ENCODE measurements around the gene NFIA.

Gene NFIA

DNA sequence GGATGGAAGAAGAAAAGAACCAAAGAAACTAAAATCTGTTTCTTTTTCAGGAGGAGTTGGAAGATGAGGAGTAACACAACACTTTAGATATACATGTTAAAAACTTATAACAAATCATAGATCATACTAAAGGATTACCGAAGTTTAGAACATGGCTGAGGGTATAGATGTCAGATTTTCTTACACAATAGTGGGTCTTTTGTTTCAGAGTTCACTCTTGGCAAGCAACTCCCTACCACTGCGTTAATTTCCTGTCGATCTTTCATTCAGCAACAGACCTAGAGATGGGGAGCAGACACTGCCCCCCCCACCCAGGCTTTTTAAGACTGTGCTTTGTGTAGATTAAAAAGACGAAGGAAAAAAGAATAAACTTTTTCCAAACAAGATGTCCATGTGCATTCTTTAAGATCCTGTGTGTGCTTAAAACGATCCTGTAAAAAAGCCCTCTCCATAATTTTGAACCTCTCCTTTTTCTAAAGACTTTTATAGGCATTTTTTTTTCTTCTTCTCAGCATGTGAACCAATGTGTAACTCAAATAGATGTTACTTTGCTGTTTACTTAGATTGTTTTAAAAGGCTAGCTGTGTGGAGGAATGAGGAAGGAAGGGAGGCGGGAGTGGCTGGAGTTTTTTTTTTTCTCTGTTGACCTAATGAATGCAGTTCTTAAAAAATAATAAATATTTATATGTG is 50.4 kb downstream of the NFIA start:
- no peak overlapping the region for H2AK5ac ChIP-seq (ENCODE audit: low read length)

DNA sequence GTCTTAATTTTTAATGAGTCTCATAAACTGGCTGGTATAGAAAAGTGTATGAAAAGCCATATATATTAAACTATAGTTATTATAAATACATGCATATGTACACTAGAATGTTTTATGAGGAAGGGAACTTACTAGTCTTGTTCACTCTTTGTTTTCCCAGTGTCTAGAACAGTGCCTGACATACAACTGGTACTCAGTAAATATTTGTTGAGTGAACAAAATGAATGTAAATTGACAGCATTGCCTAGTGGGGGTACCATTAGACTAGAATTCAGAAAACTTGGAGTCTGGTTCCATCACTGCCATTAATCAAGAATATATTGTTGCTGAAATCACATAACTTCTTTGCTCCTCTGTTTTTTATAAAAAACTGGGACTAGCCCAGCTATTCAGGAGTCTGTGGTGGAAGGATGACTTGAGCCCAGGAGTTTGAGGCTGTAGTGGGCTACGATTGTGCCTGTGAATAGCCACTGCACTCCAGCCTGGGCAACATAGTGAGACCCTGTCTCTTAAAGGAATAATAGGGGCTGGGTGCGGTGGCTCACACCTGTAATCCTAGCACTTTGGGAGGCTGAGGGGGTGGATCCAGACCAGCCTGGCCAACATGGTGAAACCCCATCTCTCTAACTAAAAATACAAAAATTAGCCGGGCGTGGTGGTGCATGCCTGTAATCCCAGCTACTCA is 51.1 kb downstream of the NFIA start:
- no peak overlapping the region for H4K91ac ChIP-seq (ENCODE audit: low read depth, low read length)
- no peak overlapping the region for H3K4me2 ChIP-seq (ENCODE audit: low read length)
- no peak overlapping the region for H2AK5ac ChIP-seq (ENCODE audit: low read length)
- H4K8ac ChIP-seq (ENCODE audit: low read depth, low read length), result no peak overlapping the region
- H3K36me3 ChIP-seq (ENCODE audit: control insufficient read depth in 1 of 2, insufficient read depth in 2 of 2, low read length in 2 of 2), result no peaks in the 10 kb centered on the region
- no CpG with 5 or more reads among the region's 4 CpGs for WGBS (ENCODE audit: extremely low coverage, insufficient coverage, insufficient read length)
- H3K27me3 ChIP-seq (ENCODE audit: insufficient read depth, low read length), result no peaks in the 10 kb centered on the region
- no peak overlapping the region for H2BK12ac ChIP-seq (ENCODE audit: low read length)
- H3K4me3 ChIP-seq (ENCODE audit: low read depth, low read length), result no peak overlapping the region
- no peak overlapping the region for H3K4ac ChIP-seq (ENCODE audit: low read depth, low read length)
- no peak overlapping the region for H4K12ac ChIP-seq (ENCODE audit: low read depth, low read length)
- H3K18ac ChIP-seq (ENCODE audit: low read length), result no peak overlapping the region
- H2BK5ac ChIP-seq (ENCODE audit: low read depth, low read length, poor library complexity), result no peak overlapping the region
- no peak overlapping the region for H2AFZ ChIP-seq (ENCODE audit: insufficient read depth, low read length, poor library complexity)
- H3K79me2 ChIP-seq (ENCODE audit: control insufficient read depth, insufficient read depth, low read length, poor library complexity), result no peaks in the 10 kb centered on the region
- no peak for DNase-seq
- H3K9me3 ChIP-seq (ENCODE audit: insufficient read depth, low read depth, low read length), result no peaks in the 10 kb centered on the region
- H3K9ac ChIP-seq (ENCODE audit: low read length), result no peak overlapping the region
- no peak overlapping the region for H3K27ac ChIP-seq (ENCODE audit: low read depth, low read length)
- no peaks in the 10 kb centered on the region for H3K4me1 ChIP-seq (ENCODE audit: control insufficient read depth in 1 of 2, insufficient read depth in 2 of 2, low read length in 2 of 2)
- H3K14ac ChIP-seq (ENCODE audit: low read length), result no peak overlapping the region
- H3K23ac ChIP-seq (ENCODE audit: low read length), result no peak overlapping the region
- H2BK120ac ChIP-seq (ENCODE audit: insufficient read depth, low read length, poor library complexity), result no peak overlapping the region
- no peaks in the 10 kb centered on the region for H3K79me1 ChIP-seq (ENCODE audit: low read length)

More for the DNA sequence above, 50.4 kb downstream of the NFIA start:
- no peak overlapping the region for H4K91ac ChIP-seq (ENCODE audit: low read depth, low read length)
- no peaks in the 10 kb centered on the region for H3K27me3 ChIP-seq (ENCODE audit: insufficient read depth, low read length)
- no peak overlapping the region for H3K9ac ChIP-seq (ENCODE audit: low read length)
- no peak overlapping the region for H3K18ac ChIP-seq (ENCODE audit: low read length)
- H3K79me2 ChIP-seq (ENCODE audit: control insufficient read depth, insufficient read depth, low read length, poor library complexity), result no peaks in the 10 kb centered on the region
- H3K4ac ChIP-seq (ENCODE audit: low read depth, low read length), result no peak overlapping the region
- H4K8ac ChIP-seq (ENCODE audit: low read depth, low read length), result no peak overlapping the region
- H3K14ac ChIP-seq (ENCODE audit: low read length), result no peak overlapping the region
- DNase-seq, result no peak
- no peak overlapping the region for H4K12ac ChIP-seq (ENCODE audit: low read depth, low read length)
- H3K23ac ChIP-seq (ENCODE audit: low read length), result no peak overlapping the region
- no peak overlapping the region for H3K4me2 ChIP-seq (ENCODE audit: low read length)
- H3K9me3 ChIP-seq (ENCODE audit: insufficient read depth, low read depth, low read length), result no peaks in the 10 kb centered on the region
- no peak overlapping the region for H2BK120ac ChIP-seq (ENCODE audit: insufficient read depth, low read length, poor library complexity)
- WGBS (ENCODE audit: extremely low coverage, insufficient coverage, insufficient read length), result no CpG with 5 or more reads among the region's 6 CpGs
- H2BK12ac ChIP-seq (ENCODE audit: low read length), result no peak overlapping the region
- no peaks in the 10 kb centered on the region for H3K4me1 ChIP-seq (ENCODE audit: control insufficient read depth in 1 of 2, insufficient read depth in 2 of 2, low read length in 2 of 2)
- no peak overlapping the region for H3K4me3 ChIP-seq (ENCODE audit: low read depth, low read length)
- H3K79me1 ChIP-seq (ENCODE audit: low read length), result no peaks in the 10 kb centered on the region
- no peak overlapping the region for H3K27ac ChIP-seq (ENCODE audit: low read depth, low read length)
- H3K36me3 ChIP-seq (ENCODE audit: control insufficient read depth in 1 of 2, insufficient read depth in 2 of 2, low read length in 2 of 2), result no peaks in the 10 kb centered on the region
- H2BK5ac ChIP-seq (ENCODE audit: low read depth, low read length, poor library complexity), result no peak overlapping the region
- no peak overlapping the region for H2AFZ ChIP-seq (ENCODE audit: insufficient read depth, low read length, poor library complexity)

DNA sequence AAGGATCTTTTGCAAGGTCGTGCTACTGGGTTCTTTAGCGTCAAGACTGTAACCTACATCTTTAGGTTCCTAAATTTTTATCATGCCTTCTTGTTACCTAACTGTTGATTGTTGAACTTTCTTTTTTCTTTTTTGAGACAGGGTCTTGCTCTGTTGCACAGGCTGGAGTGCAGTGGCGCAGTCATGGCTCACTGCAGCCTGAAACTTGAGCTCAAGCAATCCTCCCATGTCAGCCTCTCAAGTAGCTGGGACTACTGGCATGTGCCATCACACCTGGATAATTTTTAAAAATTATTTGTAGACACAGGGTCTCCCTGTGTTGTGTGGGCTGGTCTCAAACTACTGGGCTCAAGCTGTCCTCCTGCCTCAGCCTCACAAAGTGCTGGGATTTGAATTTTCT is 52.9 kb downstream of the NFIA start:
- no peak for DNase-seq
- H4K8ac ChIP-seq (ENCODE audit: low read depth, low read length), result no peak overlapping the region
- H2BK12ac ChIP-seq (ENCODE audit: low read length), result no peak overlapping the region
- no peak overlapping the region for H3K14ac ChIP-seq (ENCODE audit: low read length)
- no peaks in the 10 kb centered on the region for H3K9me3 ChIP-seq (ENCODE audit: insufficient read depth, low read depth, low read length)
- H3K9ac ChIP-seq (ENCODE audit: low read length), result no peak overlapping the region
- H3K4me3 ChIP-seq (ENCODE audit: low read depth, low read length), result no peak overlapping the region
- H2BK120ac ChIP-seq (ENCODE audit: insufficient read depth, low read length, poor library complexity), result no peak overlapping the region
- H3K36me3 ChIP-seq (ENCODE audit: control insufficient read depth in 1 of 2, insufficient read depth in 2 of 2, low read length in 2 of 2), result no peaks in the 10 kb centered on the region
- no peaks in the 10 kb centered on the region for H3K79me2 ChIP-seq (ENCODE audit: control insufficient read depth, insufficient read depth, low read length, poor library complexity)
- no peak overlapping the region for H2BK5ac ChIP-seq (ENCODE audit: low read depth, low read length, poor library complexity)
- H3K4me2 ChIP-seq (ENCODE audit: low read length), result no peak overlapping the region
- no peak overlapping the region for H2AK5ac ChIP-seq (ENCODE audit: low read length)
- H3K27me3 ChIP-seq (ENCODE audit: insufficient read depth, low read length), result no peaks in the 10 kb centered on the region
- no peak overlapping the region for H3K27ac ChIP-seq (ENCODE audit: low read depth, low read length)
- H2AFZ ChIP-seq (ENCODE audit: insufficient read depth, low read length, poor library complexity), result no peak overlapping the region
- H3K18ac ChIP-seq (ENCODE audit: low read length), result no peak overlapping the region
- no peak overlapping the region for H4K91ac ChIP-seq (ENCODE audit: low read depth, low read length)
- H3K4ac ChIP-seq (ENCODE audit: low read depth, low read length), result no peak overlapping the region
- H3K4me1 ChIP-seq (ENCODE audit: control insufficient read depth in 1 of 2, insufficient read depth in 2 of 2, low read length in 2 of 2), result peaks cover 0 to 3% of the 10 kb centered on the region in 2 experiments
- WGBS (ENCODE audit: extremely low coverage, insufficient coverage, insufficient read length), result no CpG with 5 or more reads among the region's 3 CpGs
- no peak overlapping the region for H4K12ac ChIP-seq (ENCODE audit: low read depth, low read length)
- no peaks in the 10 kb centered on the region for H3K79me1 ChIP-seq (ENCODE audit: low read length)
- H3K23ac ChIP-seq (ENCODE audit: low read length), result no peak overlapping the region

DNA sequence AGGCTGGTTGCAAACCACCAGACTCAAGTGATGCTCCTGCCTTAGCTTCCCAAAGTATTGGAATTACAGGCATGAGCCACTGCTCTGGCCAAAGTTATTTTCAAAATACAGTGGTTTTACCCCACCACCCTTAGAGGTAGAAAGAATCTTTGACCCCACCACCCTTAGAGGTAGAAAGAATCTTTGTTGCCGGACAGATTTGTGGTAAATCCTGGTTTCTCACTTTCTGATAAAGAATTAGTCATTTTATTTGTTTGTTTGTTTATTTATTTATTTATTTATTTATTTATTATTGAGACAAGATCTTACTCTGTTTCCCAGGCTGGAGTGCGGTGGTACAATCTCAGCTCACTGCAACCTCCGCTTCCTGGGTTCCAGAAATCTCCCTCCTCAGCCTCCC is 55.9 kb downstream of the NFIA start:
- H3K23ac ChIP-seq (ENCODE audit: low read length), result no peak overlapping the region

More for the DNA sequence above, 55.9 kb downstream of the NFIA start:
- Histone ChIP-seq H3K27ac (ENCODE audit: low read depth, low read length) (no peak overlapping the region), H3K14ac (ENCODE audit: low read length) (no peak overlapping the region), H2BK5ac (ENCODE audit: low read depth, low read length, poor library complexity) (no peak overlapping the region), H3K4me1 (ENCODE audit: control insufficient read depth in 1 of 2, insufficient read depth in 2 of 2, low read length in 2 of 2) (peaks cover 0 to 3% of the 10 kb centered on the region in 2 experiments), H3K18ac (ENCODE audit: low read length) (no peak overlapping the region), H3K4me2 (ENCODE audit: low read length) (no peak overlapping the region), H2BK12ac (ENCODE audit: low read length) (no peak overlapping the region), H2BK120ac (ENCODE audit: insufficient read depth, low read length, poor library complexity) (no peak overlapping the region), H4K91ac (ENCODE audit: low read depth, low read length) (no peak overlapping the region), H3K9ac (ENCODE audit: low read length) (no peak overlapping the region), H4K8ac (ENCODE audit: low read depth, low read length) (no peak overlapping the region), H3K9me3 (ENCODE audit: insufficient read depth, low read depth, low read length) (no peaks in the 10 kb centered on the region), H2AFZ (ENCODE audit: insufficient read depth, low read length, poor library complexity) (no peak overlapping the region), H4K12ac (ENCODE audit: low read depth, low read length) (no peak overlapping the region), H3K4me3 (ENCODE audit: low read depth, low read length) (no peak overlapping the region), H3K4ac (ENCODE audit: low read depth, low read length) (no peak overlapping the region), H3K79me1 (ENCODE audit: low read length) (no peaks in the 10 kb centered on the region), H2AK5ac (ENCODE audit: low read length) (no peak overlapping the region), H3K79me2 (ENCODE audit: control insufficient read depth, insufficient read depth, low read length, poor library complexity) (no peaks in the 10 kb centered on the region), H3K36me3 (ENCODE audit: control insufficient read depth in 1 of 2, insufficient read depth in 2 of 2, low read length in 2 of 2) (no peaks in the 10 kb centered on the region), H3K27me3 (ENCODE audit: insufficient read depth, low read length) (no peaks in the 10 kb centered on the region)
- WGBS (ENCODE audit: extremely low coverage, insufficient coverage, insufficient read length), result no CpG with 5 or more reads among the region's 3 CpGs
- no peak for DNase-seq

Data from trophoblast cell (in vitro differentiated cells and primary cell).